Kidney (tissue), 14 donors: ENCODE results near the gene LYRM4. TPM values are rescaled to one million over a fixed set of nuclear protein-coding genes. Genes with fewer than 3 reads are reported as not detected.

Experiments
- DNase-seq, 5 donors: peaks; one replicate each; pipeline ENCODE4 v3.0.0-alpha.2; 2013 to 2020
- FAIRE-seq: peaks from 2 replicates; lab custom pipeline; 2012; peaks lifted over from hg19 to GRCh38; lab: Jason Lieb, UNC
- H3K27ac ChIP-seq, 2 donors: one replicate each; pipeline ENCODE4 v1.7.0; 2013; ENCODE audit warnings: low read depth in 2 of 2, low read length in 2 of 2, inconsistent platforms in 1 of 2
- H3K27me3 ChIP-seq: one replicate; pipeline ENCODE4 v1.7.1; 2013; ENCODE audit warnings: low read length, inconsistent platforms; ENCODE audit not compliant: control insufficient read depth, insufficient read depth
- H3K36me3 ChIP-seq, 3 donors: one replicate each; pipeline versions ENCODE4 v1.7.0 to v1.7.1; 2013; ENCODE audit warnings: low read length in 3 of 3, control low read depth in 1 of 3, inconsistent platforms in 1 of 3; ENCODE audit not compliant: insufficient read depth in 3 of 3, control insufficient read depth in 2 of 3
- H3K4me1 ChIP-seq, 3 donors: one replicate each; pipeline versions ENCODE4 v1.7.0 to v1.7.1; 2013; ENCODE audit warnings: low read length in 3 of 3, inconsistent platforms in 1 of 3, low read depth in 1 of 3; ENCODE audit not compliant: control insufficient read depth in 2 of 3, insufficient read depth in 2 of 3
- H3K4me3 ChIP-seq, 3 donors: one replicate each; pipeline versions ENCODE4 v1.7.0 to v1.8.1; 2013; ENCODE audit warnings: low read length in 3 of 3, control low read depth in 1 of 3, inconsistent platforms in 1 of 3
- H3K9ac ChIP-seq, 3 donors: one replicate each; pipeline versions ENCODE4 v1.7.0 to v1.7.1; 2013; ENCODE audit warnings: low read length in 3 of 3, control low read depth in 1 of 3, inconsistent platforms in 1 of 3
- H3K9me3 ChIP-seq, 3 donors: one replicate each; pipeline versions ENCODE4 v1.7.0 to v1.7.1; 2013; ENCODE audit warnings: low read length in 3 of 3, control low read depth in 1 of 3, inconsistent platforms in 1 of 3; ENCODE audit not compliant: control insufficient read depth in 2 of 3, insufficient read depth in 1 of 3
- intact Hi-C: fragments of 100-400 bp; cut with DNase I; formaldehyde crosslinking; loops from one replicate; pipeline ENCODE4 v1.11.1; 2022
- polyA plus RNA-seq: library from polyadenylated mRNA; stranded (reverse); fragments of 350-450 nt; fragmentation: Illumina TruSeq; extraction: RNeasy Lipid Tissue Mini Kit (QIAGEN cat#74804); gene quantifications from one replicate; pipeline ENCODE4 v1.2.3, GENCODE V29; 2014; ENCODE audit warnings: low read depth, low replicate concordance; ENCODE audit not compliant: insufficient read depth
- total RNA-seq: library from RNA; stranded (reverse); fragmentation: NEBNext Ultra II Directional; extraction: Animal tissue kit (Norgen Biotek cat#: 25700); gene quantifications from one replicate; pipeline ENCODE4 v1.2.1, GENCODE V29; 2021
- TF ChIP-seq, protein P1 (sequence below): IDR thresholded peaks from 3 replicates; pipeline ENCODE4 v1.5.1; 2012; ENCODE audit warnings: mild to moderate bottlenecking, moderate library complexity, borderline replicate concordance; ENCODE audit not compliant: insufficient read depth; ENCODE audit errors: extremely low read depth
- donor health status: control.
- donor health status: control.
- donor health status: control.
- donor health status: control.
- donor health status: control.
- donor health status: DM: yes; HTN: yes; CAD: no.
- donor health status: Normal renal cell carcinoma (clear cell type).

LYRM4 gene
- total and polyA plus RNA-seq, 2 donors from 2014 or later, result 21.3 to 31.8 TPM

DNA sequence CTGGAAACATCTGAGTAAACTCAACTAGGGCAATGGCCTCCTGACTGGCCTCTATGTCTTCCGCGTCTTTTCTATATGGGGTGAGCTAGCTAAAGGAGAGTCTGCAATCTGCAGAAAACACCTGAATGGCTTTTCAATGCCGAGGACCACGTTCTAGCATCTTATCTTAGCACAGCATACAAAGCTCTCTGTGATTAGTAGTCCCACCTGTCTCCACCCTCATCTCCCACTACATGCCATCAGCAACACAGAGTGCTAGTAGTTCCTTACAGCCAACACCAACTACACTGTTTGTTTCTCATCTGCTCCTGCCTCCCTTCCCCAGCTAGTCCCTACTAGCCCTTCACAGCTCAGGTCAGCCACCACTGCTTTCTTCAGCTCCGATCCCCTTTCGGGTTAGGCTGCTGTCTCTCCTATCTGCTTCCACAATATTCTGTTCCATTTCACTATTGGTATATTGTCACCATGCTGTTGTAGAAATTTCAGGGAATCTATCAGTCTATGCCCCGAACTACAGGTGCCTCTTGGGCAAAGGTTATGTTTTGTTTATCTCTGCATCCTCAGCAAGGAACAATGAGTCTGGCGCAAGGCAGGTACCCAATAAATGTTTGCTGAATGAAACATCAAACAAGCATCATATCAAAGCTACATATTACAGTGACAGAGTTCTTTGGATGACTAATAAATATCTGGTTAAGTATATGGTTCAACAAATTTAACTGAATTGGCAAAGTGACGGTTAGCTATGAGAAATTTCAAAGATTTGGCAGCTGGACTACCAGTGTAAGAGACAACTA is 12.2 kb downstream of the LYRM4 start:
- Histone ChIP-seq H3K4me1 (no peaks in the 10 kb centered on the region), H3K36me3 (no peaks in the 10 kb centered on the region), H3K27ac (no peak overlapping the region), H3K9ac (no peak overlapping the region), H3K4me3 (no peak overlapping the region), H3K9me3 (no peaks in the 10 kb centered on the region), H3K27me3 (no peaks in the 10 kb centered on the region)
- FAIRE-seq (no peak), DNase-seq (no peak)
- TF ChIP-seq, protein P1, sequence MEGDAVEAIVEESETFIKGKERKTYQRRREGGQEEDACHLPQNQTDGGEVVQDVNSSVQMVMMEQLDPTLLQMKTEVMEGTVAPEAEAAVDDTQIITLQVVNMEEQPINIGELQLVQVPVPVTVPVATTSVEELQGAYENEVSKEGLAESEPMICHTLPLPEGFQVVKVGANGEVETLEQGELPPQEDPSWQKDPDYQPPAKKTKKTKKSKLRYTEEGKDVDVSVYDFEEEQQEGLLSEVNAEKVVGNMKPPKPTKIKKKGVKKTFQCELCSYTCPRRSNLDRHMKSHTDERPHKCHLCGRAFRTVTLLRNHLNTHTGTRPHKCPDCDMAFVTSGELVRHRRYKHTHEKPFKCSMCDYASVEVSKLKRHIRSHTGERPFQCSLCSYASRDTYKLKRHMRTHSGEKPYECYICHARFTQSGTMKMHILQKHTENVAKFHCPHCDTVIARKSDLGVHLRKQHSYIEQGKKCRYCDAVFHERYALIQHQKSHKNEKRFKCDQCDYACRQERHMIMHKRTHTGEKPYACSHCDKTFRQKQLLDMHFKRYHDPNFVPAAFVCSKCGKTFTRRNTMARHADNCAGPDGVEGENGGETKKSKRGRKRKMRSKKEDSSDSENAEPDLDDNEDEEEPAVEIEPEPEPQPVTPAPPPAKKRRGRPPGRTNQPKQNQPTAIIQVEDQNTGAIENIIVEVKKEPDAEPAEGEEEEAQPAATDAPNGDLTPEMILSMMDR, result no peak
- intact Hi-C loops, result no loop called here

DNA sequence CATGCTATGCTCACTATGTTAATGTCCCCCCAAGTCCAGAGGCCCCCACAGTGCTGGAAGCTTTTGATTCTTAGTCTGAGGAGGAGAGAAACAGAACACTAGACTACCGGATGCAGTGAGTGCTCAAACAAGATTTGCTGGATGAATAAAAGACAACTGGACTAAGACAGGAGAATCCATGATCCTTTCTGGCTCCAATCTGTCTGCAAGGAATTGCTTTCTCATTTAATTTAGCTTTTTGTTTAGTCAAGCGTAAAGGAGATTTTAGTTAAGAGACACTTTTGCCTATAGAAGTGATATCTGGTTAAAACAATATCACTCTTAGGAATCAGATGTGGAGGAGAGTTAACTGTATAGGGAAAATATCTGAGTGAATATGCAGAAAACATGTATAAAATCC is 13.5 kb downstream of the LYRM4 start:
- Histone ChIP-seq H3K27me3 (no peaks in the 10 kb centered on the region), H3K36me3 (no peaks in the 10 kb centered on the region), H3K4me3 (no peak overlapping the region), H3K4me1 (no peaks in the 10 kb centered on the region), H3K27ac (no peak overlapping the region), H3K9ac (no peak overlapping the region), H3K9me3 (no peaks in the 10 kb centered on the region)
- intact Hi-C loops, result no loop called here
- TF ChIP-seq, protein P1, result no peak
- FAIRE-seq (no peak), DNase-seq (no peak)

DNA sequence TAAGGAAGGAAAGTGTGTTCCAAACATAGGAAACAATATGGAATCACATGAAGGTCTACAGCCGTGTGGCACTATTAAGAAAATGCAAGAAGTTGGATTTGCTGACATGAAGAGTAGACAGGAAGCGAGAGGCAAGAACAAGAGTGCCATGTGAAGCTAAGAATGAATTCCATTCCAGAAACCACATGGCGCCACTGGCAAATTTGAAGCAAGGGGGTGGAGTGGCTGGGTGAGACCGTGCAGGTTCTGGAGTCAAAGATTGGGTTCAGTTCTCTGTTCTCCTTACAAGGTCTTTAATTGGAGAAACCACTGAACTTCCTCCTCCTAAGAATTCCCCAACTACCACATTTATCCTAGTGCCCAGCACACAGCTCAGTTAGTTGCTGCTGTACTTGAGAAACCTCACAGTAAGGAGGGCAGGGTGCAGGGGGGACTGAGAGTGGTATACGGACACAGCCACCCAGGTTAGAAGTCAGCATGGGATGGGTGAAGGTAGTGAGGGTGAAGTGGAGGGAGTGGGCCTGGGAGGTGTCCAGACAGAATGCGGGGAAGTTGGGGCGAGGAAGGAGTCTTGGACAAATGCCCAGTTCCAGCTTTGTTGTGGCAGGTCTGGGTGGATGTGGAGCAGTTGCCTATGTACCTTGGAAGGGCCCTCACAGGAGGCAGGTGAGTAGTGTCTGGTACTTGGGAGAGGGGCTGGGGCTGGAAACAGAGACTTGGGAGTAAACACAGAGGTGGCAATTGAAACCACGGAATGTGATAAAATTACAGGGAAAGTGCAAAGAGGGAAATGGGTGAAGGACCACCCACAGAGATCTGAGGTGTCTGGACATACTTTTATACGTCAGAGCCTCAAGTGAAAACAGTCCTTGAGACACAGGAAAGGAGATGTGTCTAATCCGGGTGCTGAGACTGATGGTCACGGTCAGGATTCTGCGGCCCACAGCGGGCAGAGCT is 14.3 kb downstream of the LYRM4 start:
- TF ChIP-seq, protein P1, result no peak
- DNase-seq, result peak in 3 of 5 donors; percentile 47 to 64 (median 48)

More for the DNA sequence above, 14.3 kb downstream of the LYRM4 start:
- no peak for FAIRE-seq
- Histone ChIP-seq H3K4me1 (no peaks in the 10 kb centered on the region), H3K36me3 (no peaks in the 10 kb centered on the region), H3K27ac (no peak overlapping the region), H3K9ac (no peak overlapping the region), H3K4me3 (no peak overlapping the region), H3K27me3 (no peaks in the 10 kb centered on the region), H3K9me3 (no peaks in the 10 kb centered on the region)
- intact Hi-C loops, result no loop called here
